Neural progenitor cell (in vitro differentiated cells): ENCODE data around the gene EMILIN2. TPM values are rescaled to one million over a fixed set of nuclear protein-coding genes. Genes with fewer than 3 reads are reported as not detected.

ENCODE experiments used
- DNase-seq: peaks from one replicate; pipeline ENCODE4 v3.0.0-alpha.2; 2016; ENCODE audit warnings: low spot score
- H2AFZ ChIP-seq: fragments of 200-600 bp; sonication (generic); replicated peaks from 2 replicates; pipeline ENCODE4 v1.6.1; 2016; ENCODE audit warnings: antibody characterized with exemption
- H3F3A ChIP-seq: fragments of 200-600 bp; sonication (generic); 2 replicates; pipeline ENCODE4 v1.6.1; 2016; ENCODE audit warnings: antibody characterized with exemption, low read depth
- H3K27ac ChIP-seq: fragments of 200-600 bp; sonication (generic); 2 replicates; pipeline ENCODE4 v1.5.1; 2016; ENCODE audit warnings: mild to moderate bottlenecking
- H3K27me3 ChIP-seq: fragments of 200-600 bp; sonication (generic); 2 replicates; pipeline ENCODE4 v1.6.1; 2016; ENCODE audit warnings: mild to moderate bottlenecking, moderate library complexity
- H3K36me3 ChIP-seq: fragments of 200-600 bp; sonication (generic); 2 replicates; pipeline ENCODE4 v1.5.1; 2016
- H3K4me1 ChIP-seq: fragments of 200-600 bp; sonication (generic); 2 replicates; pipeline ENCODE4 v1.6.1; 2016; ENCODE audit warnings: mixed run types
- H3K4me2 ChIP-seq: fragments of 200-600 bp; sonication (generic); 2 replicates; pipeline ENCODE4 v1.6.1; 2016
- H3K4me3 ChIP-seq: fragments of 200-600 bp; sonication (generic); 2 replicates; pipeline ENCODE4 v1.5.1; 2016
- H3K79me2 ChIP-seq: fragments of 200-600 bp; sonication (generic); 2 replicates; pipeline ENCODE4 v1.6.1; 2016; ENCODE audit warnings: low read depth
- H3K9ac ChIP-seq: fragments of 200-600 bp; sonication (generic); 2 replicates; pipeline ENCODE4 v1.6.1; 2016
- H3K9me3 ChIP-seq: fragments of 200-600 bp; sonication (generic); 2 replicates; pipeline ENCODE4 v1.5.1; 2016; ENCODE audit warnings: low read depth
- H4K20me1 ChIP-seq: fragments of 200-600 bp; sonication (generic); 2 replicates; pipeline ENCODE4 v1.6.1; 2016; ENCODE audit warnings: low read depth
- H3K27ac Mint-ChIP-seq: 3 replicates; pipeline ENCODE4 v1.8.0; 2021; ENCODE audit warnings: mixed read lengths
- H3K27me3 Mint-ChIP-seq: 2 replicates; pipeline ENCODE4 v1.8.0; 2022; ENCODE audit warnings: low read depth, mild to moderate bottlenecking, inconsistent platforms, moderate library complexity, mixed read lengths; ENCODE audit not compliant: insufficient read depth
- H3K36me3 Mint-ChIP-seq: 3 replicates; pipeline ENCODE4 v1.8.0; 2021; ENCODE audit warnings: mixed read lengths
- H3K4me1 Mint-ChIP-seq: 3 replicates; pipeline ENCODE4 v1.8.0; 2021; ENCODE audit warnings: mixed read lengths
- H3K4me3 Mint-ChIP-seq: 3 replicates; pipeline ENCODE4 v1.8.0; 2021; ENCODE audit warnings: mild to moderate bottlenecking, moderate library complexity, mixed read lengths
- H3K9me3 Mint-ChIP-seq: 3 replicates; pipeline ENCODE4 v1.8.0; 2020; ENCODE audit warnings: mixed read lengths
- EZH2 ChIP-seq: fragments of 200-600 bp; sonication (generic); IDR thresholded peaks from 2 replicates; pipeline ENCODE4 v1.6.1; 2017; ENCODE audit warnings: antibody characterized with exemption, mild to moderate bottlenecking, moderate library complexity
- EZH2phosphoT487 ChIP-seq: fragments of 200-600 bp; sonication (generic); IDR thresholded peaks from 2 replicates; pipeline ENCODE4 v1.6.1; 2017; ENCODE audit warnings: antibody characterized with exemption
- total RNA-seq: library from RNA; depleted of rRNA; stranded (reverse); fragments of >200 nt; gene quantifications from 2 replicates; pipeline ENCODE4 v1.2.3, GENCODE V29; 2015; ENCODE audit warnings: low replicate concordance
- TF ChIP-seq, protein P1 (sequence below): fragments of 200-600 bp; sonication (generic); IDR thresholded peaks from 2 replicates; pipeline ENCODE4 v1.5.1; 2017; ENCODE audit warnings: antibody characterized with exemption, mild to moderate bottlenecking

Gene EMILIN2
- total RNA-seq, 1 donor from 2014 or later = 2.2 TPM

- TF ChIP-seq EZH2 = peak; percentile 31
- no peak for TF ChIP-seq EZH2phosphoT487
- TF ChIP-seq, protein P1, sequence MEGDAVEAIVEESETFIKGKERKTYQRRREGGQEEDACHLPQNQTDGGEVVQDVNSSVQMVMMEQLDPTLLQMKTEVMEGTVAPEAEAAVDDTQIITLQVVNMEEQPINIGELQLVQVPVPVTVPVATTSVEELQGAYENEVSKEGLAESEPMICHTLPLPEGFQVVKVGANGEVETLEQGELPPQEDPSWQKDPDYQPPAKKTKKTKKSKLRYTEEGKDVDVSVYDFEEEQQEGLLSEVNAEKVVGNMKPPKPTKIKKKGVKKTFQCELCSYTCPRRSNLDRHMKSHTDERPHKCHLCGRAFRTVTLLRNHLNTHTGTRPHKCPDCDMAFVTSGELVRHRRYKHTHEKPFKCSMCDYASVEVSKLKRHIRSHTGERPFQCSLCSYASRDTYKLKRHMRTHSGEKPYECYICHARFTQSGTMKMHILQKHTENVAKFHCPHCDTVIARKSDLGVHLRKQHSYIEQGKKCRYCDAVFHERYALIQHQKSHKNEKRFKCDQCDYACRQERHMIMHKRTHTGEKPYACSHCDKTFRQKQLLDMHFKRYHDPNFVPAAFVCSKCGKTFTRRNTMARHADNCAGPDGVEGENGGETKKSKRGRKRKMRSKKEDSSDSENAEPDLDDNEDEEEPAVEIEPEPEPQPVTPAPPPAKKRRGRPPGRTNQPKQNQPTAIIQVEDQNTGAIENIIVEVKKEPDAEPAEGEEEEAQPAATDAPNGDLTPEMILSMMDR = peak; percentile 47
- Mint-ChIP-seq H3K36me3 (peaks cover 5% of the 10 kb centered on the region), H3K9me3 (no peaks in the 10 kb centered on the region), H3K27ac (no peak overlapping the region), H3K27me3 (peaks cover 21% of the 10 kb centered on the region), H3K4me1 (peaks cover under 1% of the 10 kb centered on the region), H3K4me3 (peak overlapping the region; percentile 69)
- no peaks in the 10 kb centered on the region for H3K36me3 ChIP-seq
- H3K9me3 ChIP-seq = no peaks in the 10 kb centered on the region
- peak overlapping the region; percentile 72 for H3K4me3 ChIP-seq
- no peak overlapping the region for H3K27ac ChIP-seq
- no peaks in the 10 kb centered on the region for H3F3A ChIP-seq
- H4K20me1 ChIP-seq = peaks cover 12% of the 10 kb centered on the region
- H3K4me2 ChIP-seq = peak overlapping the region; percentile 90
- H3K4me1 ChIP-seq = peaks cover 2% of the 10 kb centered on the region
- no peaks in the 10 kb centered on the region for H3K79me2 ChIP-seq
- H2AFZ ChIP-seq = peak overlapping the region; percentile 97
- no peak overlapping the region for H3K9ac ChIP-seq
- peak; percentile 69 for DNase-seq
- peaks cover 21% of the 10 kb centered on the region for H3K27me3 ChIP-seq
Observed at GRCh38 chr18:2906704-2907549, 60.1 kb downstream of the EMILIN2 start.

- Histone ChIP-seq H3K79me2 (no peaks in the 10 kb centered on the region), H3K9ac (no peak overlapping the region), H3K36me3 (no peaks in the 10 kb centered on the region), H3F3A (no peaks in the 10 kb centered on the region), H2AFZ (peak overlapping the region; percentile 97), H3K27ac (no peak overlapping the region), H3K4me1 (peaks cover 2% of the 10 kb centered on the region), H3K4me3 (peak overlapping the region; percentile 72), H4K20me1 (peaks cover 12% of the 10 kb centered on the region), H3K9me3 (no peaks in the 10 kb centered on the region), H3K4me2 (peak overlapping the region; percentile 90), H3K27me3 (peaks cover 21% of the 10 kb centered on the region)
- peaks cover 7% of the 10 kb centered on the region for H3K36me3 Mint-ChIP-seq
- no peak for TF ChIP-seq EZH2
- TF ChIP-seq, protein P1 = no peak
- TF ChIP-seq EZH2phosphoT487 = no peak
- peak overlapping the region; percentile 30 for H3K4me3 Mint-ChIP-seq
- H3K9me3 Mint-ChIP-seq = no peaks in the 10 kb centered on the region
- H3K27me3 Mint-ChIP-seq = peaks cover 21% of the 10 kb centered on the region
- no peak overlapping the region for H3K27ac Mint-ChIP-seq
- no peak for DNase-seq
- no peaks in the 10 kb centered on the region for H3K4me1 Mint-ChIP-seq
Observed at GRCh38 chr18:2907550-2908135, 60.8 kb downstream of the EMILIN2 start.

DNA sequence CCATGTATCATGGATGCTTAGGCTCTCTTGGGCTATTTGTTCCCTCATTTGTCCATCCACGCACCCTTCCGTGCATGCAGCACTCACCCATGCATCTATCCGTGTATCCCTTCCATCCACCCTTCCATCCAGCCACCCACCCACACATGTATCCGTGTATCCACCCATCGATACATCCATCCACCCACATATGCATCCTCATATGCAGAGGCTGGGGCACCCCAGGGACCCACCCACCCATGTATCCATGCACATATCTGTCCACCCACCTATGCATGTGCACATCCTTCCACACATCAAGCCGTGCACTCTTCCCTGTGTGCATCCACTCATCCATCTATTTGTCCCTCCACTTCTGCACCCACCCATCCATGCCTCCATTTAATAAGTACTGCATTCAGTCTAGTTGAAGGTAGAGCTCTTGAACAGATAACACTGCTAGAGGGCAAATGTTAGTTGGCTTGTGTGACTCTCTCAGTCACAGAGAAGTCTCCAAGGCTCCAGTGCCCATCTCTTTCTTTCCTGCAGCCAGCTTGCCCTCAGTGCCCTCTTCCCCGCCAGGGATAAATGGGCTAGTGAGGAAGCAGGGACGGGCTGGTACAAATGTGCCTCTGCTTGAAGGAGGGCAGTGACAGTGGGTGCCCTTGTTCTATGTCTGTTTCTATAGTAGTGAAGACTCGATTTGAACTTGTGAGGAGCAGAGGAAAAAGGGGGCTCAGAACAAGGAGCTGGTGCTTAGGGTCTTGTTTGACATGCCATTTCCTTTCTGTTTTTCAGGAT, 61.5 kb downstream of the EMILIN2 start:
- Mint-ChIP-seq H3K4me1 (no peaks in the 10 kb centered on the region), H3K4me3 (peak overlapping the region; percentile 31), H3K36me3 (peaks cover 10% of the 10 kb centered on the region), H3K27me3 (peaks cover 21% of the 10 kb centered on the region), H3K27ac (peak overlapping the region; percentile 25), H3K9me3 (no peaks in the 10 kb centered on the region)
- no peak overlapping the region for H3K9ac ChIP-seq
- H3K79me2 ChIP-seq = no peaks in the 10 kb centered on the region
- H2AFZ ChIP-seq = no peak overlapping the region
- no peak for DNase-seq
- H3K4me3 ChIP-seq = no peak overlapping the region
- H3K36me3 ChIP-seq = no peaks in the 10 kb centered on the region
- peaks cover 12% of the 10 kb centered on the region for H4K20me1 ChIP-seq
- no peaks in the 10 kb centered on the region for H3F3A ChIP-seq
- no peak overlapping the region for H3K27ac ChIP-seq
- no peak overlapping the region for H3K4me2 ChIP-seq
- peaks cover 2% of the 10 kb centered on the region for H3K4me1 ChIP-seq
- no peak for TF ChIP-seq EZH2
- TF ChIP-seq EZH2phosphoT487 = no peak
- H3K27me3 ChIP-seq = peaks cover 21% of the 10 kb centered on the region
- no peaks in the 10 kb centered on the region for H3K9me3 ChIP-seq
